ENCODE data around the gene SH2B3. TPM values are rescaled to one million over a fixed set of nuclear protein-coding genes. Genes with fewer than 3 reads are reported as not detected.
A peak's percentile ranks its signal among the peaks of the same experiment; 100 is the strongest.

SH2B3 gene
- total and polyA plus RNA-seq, 2 of the 13 experiments (the other 11 are each of a cell fraction or from before 2014, with no cell fraction given), result 6.8 to 6.9 TPM

GRCh38 chr12:111488271-111488670, 82.5 kb downstream of the SH2B3 start:
- Histone ChIP-seq H3K9ac (ENCODE audit: insufficient read depth, low read depth, low read length) (no peak overlapping the region), H3K4me2 (ENCODE audit: low read depth, low read length) (no peak overlapping the region), H3K4me3 (replicated peaks in 1 of 3; ENCODE audit: insufficient read depth in 1 of 3, low read depth in 2 of 3, low read length in 3 of 3) (no peak overlapping the region), H2AFZ (ENCODE audit: low read length) (no peak overlapping the region), H3K79me2 (ENCODE audit: insufficient read depth, low read length) (no peaks in the 10 kb centered on the region), H3K9me3 (ENCODE audit: low read length) (no peaks in the 10 kb centered on the region), H4K20me1 (ENCODE audit: insufficient read depth, low read length) (no peaks in the 10 kb centered on the region), H3K27ac (ENCODE audit: extremely low read length, insufficient read depth, low read length) (peak overlapping the region; percentile 48), H3K27me3 (ENCODE audit: control insufficient read depth in 1 of 2, insufficient read depth in 2 of 2, low read length in 2 of 2) (no peaks in the 10 kb centered on the region), H3K36me3 (replicated peaks in 1 of 2; ENCODE audit: control insufficient read depth in 1 of 2, insufficient read depth in 2 of 2, low read length in 2 of 2) (peaks cover 26 to 73% of the 10 kb centered on the region in 2 experiments), H3K4me1 (ENCODE audit: insufficient read depth, low read length) (peaks cover 14% of the 10 kb centered on the region)
- WGBS (ENCODE audit: low lambda C conversion rate), result 53% methylated on average over 4 of the region's 4 CpGs
- peak; percentile 55 for ATAC-seq
- intact Hi-C loops (cut with micrococcal nuclease; ENCODE audit: unreplicated experiment), result no loop called here
- POLR2A ChIA-PET, result no interaction called here
- no TSS peak for BruUV-seq (replicated peaks)
- CTCF ChIA-PET (ENCODE audit: low intra/inter-chr PET ratio, low total read pairs), result no interaction called here
- DNase-seq (ENCODE audit: low spot score), result no peak
- FAIRE-seq, result no peak
- in situ Hi-C loops (cut with HindIII; ENCODE audit: extremely low pct_ligation_motif_present, low pct_unique_long_range_greater_than_20kb), result no loop called here
- TF ChIP-seq HNF4G (IDR thresholded peaks at IDR 0.05; ENCODE audit: borderline replicate concordance, low read depth, low read length) (0 out of 2 replicates have a peak, but pooled peaks have one; percentile 5), HNF4G (CRISPR knock-in tag; IDR thresholded peaks at IDR 0.05; ENCODE audit: borderline replicate concordance, low read depth) (no peak), MEIS1 (CRISPR knock-in tag; IDR thresholded peaks at IDR 0.05; ENCODE audit: borderline replicate concordance) (no peak)

GRCh38 chr12:111488798-111489197, 83.1 kb downstream of the SH2B3 start:
- intact Hi-C loops (cut with micrococcal nuclease; ENCODE audit: unreplicated experiment), result no loop called here
- peaks cover 21 to 70% of the 10 kb centered on the region in 2 experiments for H3K36me3 ChIP-seq (replicated peaks in 1 of 2; ENCODE audit: control insufficient read depth in 1 of 2, insufficient read depth in 2 of 2, low read length in 2 of 2)
- BruUV-seq (replicated peaks), result no TSS peak
- peak overlapping the region; percentile 48 for H3K27ac ChIP-seq (ENCODE audit: extremely low read length, insufficient read depth, low read length)
- H4K20me1 ChIP-seq (ENCODE audit: insufficient read depth, low read length), result no peaks in the 10 kb centered on the region
- no peak for TF ChIP-seq SIN3B (IDR thresholded peaks at IDR 0.05; ENCODE audit: low read length)
- no peak for TF ChIP-seq CBX1 (IDR thresholded peaks at IDR 0.05; ENCODE audit: low read depth)
- TF ChIP-seq JUNB (CRISPR knock-in tag; IDR thresholded peaks at IDR 0.05; ENCODE audit: borderline replicate concordance), result no peak
- TF ChIP-seq ZBTB25 (CRISPR knock-in tag; IDR thresholded peaks at IDR 0.05), result no peak
- TF ChIP-seq JUN (CRISPR knock-in tag; IDR thresholded peaks at IDR 0.05), result no peak
- no peak for TF ChIP-seq ZNF136 (CRISPR knock-in tag; IDR thresholded peaks at IDR 0.05; ENCODE audit: low read depth)
- no peak for TF ChIP-seq ZNF619 (CRISPR knock-in tag; IDR thresholded peaks at IDR 0.05)
- no peak for TF ChIP-seq NONO (IDR thresholded peaks at IDR 0.05)
- TF ChIP-seq NONO (CRISPR knock-in tag; conservative IDR thresholded peaks at IDR 0.05), result no peak
- TF ChIP-seq ZNF747 (CRISPR knock-in tag; IDR thresholded peaks at IDR 0.05; ENCODE audit: borderline replicate concordance), result no peak
- no peak for TF ChIP-seq ELF3 (CRISPR knock-in tag; IDR thresholded peaks at IDR 0.05)
- TF ChIP-seq GTF2F1 (IDR thresholded peaks at IDR 0.05; ENCODE audit: low read length), result no peak
- no peak for TF ChIP-seq HNF1B (CRISPR knock-in tag; IDR thresholded peaks at IDR 0.05)
- no peak for TF ChIP-seq SMC3 (IDR thresholded peaks at IDR 0.05; ENCODE audit: low read length)
- TF ChIP-seq ATF3 (CRISPR knock-in tag; IDR thresholded peaks at IDR 0.05), result no peak
- no peak for TF ChIP-seq TBX2 (CRISPR knock-in tag; IDR thresholded peaks at IDR 0.05; ENCODE audit: borderline replicate concordance)
- 95% methylated on average over 2 of the region's 2 CpGs for WGBS (ENCODE audit: low lambda C conversion rate)
- H3K4me1 ChIP-seq (ENCODE audit: insufficient read depth, low read length), result peaks cover 14% of the 10 kb centered on the region
- ChIA-PET POLR2A (no interaction called here), CTCF (ENCODE audit: low intra/inter-chr PET ratio, low total read pairs) (no interaction called here)
- no peak overlapping the region for H3K4me2 ChIP-seq (ENCODE audit: low read depth, low read length)
- ATAC-seq (no peak), FAIRE-seq (no peak), DNase-seq (ENCODE audit: low spot score) (no peak)
- no peak overlapping the region for H2AFZ ChIP-seq (ENCODE audit: low read length)
- in situ Hi-C loops (cut with HindIII; ENCODE audit: extremely low pct_ligation_motif_present, low pct_unique_long_range_greater_than_20kb), result no loop called here
- H3K9ac ChIP-seq (ENCODE audit: insufficient read depth, low read depth, low read length), result no peak overlapping the region
- H3K9me3 ChIP-seq (ENCODE audit: low read length), result no peaks in the 10 kb centered on the region
- H3K27me3 ChIP-seq (ENCODE audit: control insufficient read depth in 1 of 2, insufficient read depth in 2 of 2, low read length in 2 of 2), result no peaks in the 10 kb centered on the region
- no peaks in the 10 kb centered on the region for H3K79me2 ChIP-seq (ENCODE audit: insufficient read depth, low read length)
- H3K4me3 ChIP-seq (replicated peaks in 1 of 3; ENCODE audit: insufficient read depth in 1 of 3, low read depth in 2 of 3, low read length in 3 of 3), result no peak overlapping the region

Measured in HepG2 (cell line).